ENCODE results near the gene SERPIND1. TPM values are rescaled to one million over a fixed set of nuclear protein-coding genes. Genes with fewer than 3 reads are reported as not detected.

SERPIND1 gene
- polyA plus RNA-seq, 4 donors: 2.0 to 3.8 (median 3.5) TPM

- DNase-seq (ENCODE audit: low read depth in 4 of 4, low spot score in 3 of 4): no peak
These were observed 14.9 kb downstream of the SERPIND1 start for GRCh38 chr22:20788627-20789344.

DNA sequence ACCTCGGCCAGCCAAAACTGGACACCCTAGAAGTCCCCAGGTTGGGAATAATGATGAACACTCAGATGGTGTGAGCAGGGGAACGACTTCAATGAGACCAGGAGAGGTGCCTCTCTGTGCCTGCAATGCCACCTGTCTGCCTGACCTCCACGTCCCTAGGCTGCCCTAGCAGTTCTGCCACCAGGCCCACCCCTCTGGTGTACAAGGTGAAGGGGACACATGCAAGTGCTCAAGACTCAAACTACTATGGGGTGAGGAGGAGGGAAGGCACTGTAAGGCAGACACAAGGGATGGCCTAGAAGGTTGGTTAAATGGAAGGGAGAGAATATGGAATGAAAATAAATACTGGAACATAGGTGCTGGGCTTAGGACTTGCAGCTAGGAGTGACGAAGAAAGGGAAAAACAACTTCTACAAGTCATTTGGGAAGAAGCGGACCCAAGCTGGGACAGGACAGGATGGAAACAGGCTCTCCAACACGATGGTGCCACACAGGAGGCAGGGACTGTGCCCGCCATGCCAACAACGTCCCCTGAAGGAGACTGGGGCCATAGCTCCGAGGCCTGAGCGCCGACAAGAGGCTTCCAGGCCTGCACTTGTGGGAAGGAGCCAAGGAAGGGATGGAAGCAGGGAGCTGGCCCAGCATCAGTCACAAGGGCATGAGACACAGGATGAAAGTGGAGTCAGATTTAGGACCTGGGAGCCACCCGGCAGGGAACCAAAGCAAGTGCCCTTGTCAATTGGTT lies 18.5 kb downstream of the SERPIND1 start:
- no peak for DNase-seq (ENCODE audit: low read depth in 4 of 4, low spot score in 3 of 4)

GRCh38 chr22:20792966-20793728 lies 19.2 kb downstream of the SERPIND1 start:
- DNase-seq (ENCODE audit: low read depth in 4 of 4, low spot score in 3 of 4): no peak

DNA sequence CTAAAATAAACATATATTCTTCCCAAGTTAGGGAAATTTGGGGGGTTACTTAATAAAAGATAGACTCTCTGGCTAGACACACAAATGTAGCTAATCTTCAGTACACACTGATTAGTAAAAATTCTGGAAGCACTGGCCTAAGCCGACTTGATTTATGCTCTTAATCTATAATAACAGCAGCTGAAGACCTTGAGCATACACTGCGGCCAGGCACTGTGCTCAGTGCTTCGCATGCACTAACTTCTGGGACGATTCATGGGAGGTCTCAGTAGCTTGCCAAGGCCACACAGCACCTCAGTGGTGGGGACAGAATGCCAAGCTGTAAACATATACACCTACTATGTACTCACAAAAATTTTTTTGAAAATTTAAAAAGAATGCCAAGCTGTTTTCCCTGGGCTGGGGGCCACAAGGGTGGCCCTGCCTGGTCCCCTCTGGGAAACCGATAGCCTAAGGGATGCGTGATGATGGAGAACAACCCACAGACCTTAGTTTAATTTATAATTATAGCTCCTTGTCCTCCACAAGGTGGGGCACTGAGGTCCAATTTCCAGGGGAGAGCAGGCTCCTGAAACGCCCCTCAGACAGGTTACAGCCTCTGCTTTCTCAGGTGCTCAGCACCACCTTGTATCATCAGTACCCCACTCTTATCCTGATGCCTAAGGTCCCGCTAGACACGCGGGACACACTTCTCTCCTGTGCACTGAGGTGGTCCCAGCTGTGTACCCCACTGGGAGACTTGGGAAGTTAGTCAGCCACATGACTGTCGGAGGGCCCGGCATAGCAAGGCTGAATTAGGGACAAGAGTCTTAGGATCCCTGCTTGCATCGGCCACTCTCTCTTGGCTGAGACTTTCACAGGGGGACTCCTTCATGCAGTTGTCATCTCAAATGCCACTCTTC lies 20.1 kb downstream of the SERPIND1 start:
- no peak for DNase-seq (ENCODE audit: low read depth in 4 of 4, low spot score in 3 of 4)

DNA sequence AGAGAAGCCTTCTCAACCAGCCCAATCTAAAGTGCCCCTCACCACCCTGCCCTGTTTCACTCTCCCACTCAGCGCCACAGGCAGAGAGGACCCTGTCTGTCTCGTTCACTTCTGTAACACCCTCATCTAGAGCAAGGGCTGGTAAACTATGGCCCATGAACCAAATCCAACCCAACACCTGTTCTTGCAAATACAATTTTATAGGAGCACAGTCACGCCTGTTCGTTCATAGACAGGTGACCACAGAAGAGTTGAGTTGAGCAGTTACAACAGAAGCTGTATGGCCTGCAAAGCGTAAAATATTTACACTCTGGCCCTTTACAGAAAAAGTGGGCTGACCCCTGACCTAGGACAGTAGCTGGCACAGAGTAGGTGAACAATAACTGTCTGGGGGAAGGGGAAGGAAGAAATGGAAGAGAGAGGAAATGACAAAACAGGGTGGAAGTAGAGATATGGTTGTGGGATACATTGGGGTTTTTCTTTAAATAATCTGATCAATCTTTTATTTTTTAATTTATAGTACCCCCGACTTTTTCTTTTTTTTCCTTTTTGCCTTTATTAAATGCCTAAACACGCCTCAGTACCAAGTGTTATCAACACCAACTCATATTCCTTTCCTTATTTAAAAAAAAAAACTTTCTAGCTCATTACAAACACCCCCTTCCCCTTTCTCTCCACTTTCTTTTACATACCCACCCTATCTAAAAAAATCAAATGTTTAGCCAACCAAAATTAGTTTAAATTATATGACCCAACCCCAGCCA lies 20.9 kb downstream of the SERPIND1 start:
- DNase-seq (ENCODE audit: low read depth in 4 of 4, low spot score in 3 of 4): no peak

DNA sequence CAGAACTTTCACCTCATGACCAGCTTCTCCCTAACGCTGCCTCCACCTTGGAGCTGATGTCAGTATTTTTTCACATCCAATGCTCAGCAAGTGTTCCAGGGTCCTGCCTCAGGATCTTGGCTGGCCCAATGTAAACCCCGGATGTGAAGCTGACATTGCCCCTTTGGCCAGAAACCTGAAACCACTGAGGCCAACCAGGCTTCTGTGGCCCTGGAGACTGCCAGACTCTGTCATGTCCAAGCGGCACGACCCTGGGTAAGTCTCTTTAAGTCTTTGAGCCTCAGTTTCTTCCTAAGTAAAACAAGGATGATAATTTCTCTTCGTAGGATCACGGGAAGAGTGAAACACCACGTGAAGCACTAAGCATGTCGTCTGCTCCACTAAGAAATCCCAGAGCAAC lies 22.8 kb downstream of the SERPIND1 start:
- no peak for DNase-seq (ENCODE audit: low read depth in 4 of 4, low spot score in 3 of 4)

DNA sequence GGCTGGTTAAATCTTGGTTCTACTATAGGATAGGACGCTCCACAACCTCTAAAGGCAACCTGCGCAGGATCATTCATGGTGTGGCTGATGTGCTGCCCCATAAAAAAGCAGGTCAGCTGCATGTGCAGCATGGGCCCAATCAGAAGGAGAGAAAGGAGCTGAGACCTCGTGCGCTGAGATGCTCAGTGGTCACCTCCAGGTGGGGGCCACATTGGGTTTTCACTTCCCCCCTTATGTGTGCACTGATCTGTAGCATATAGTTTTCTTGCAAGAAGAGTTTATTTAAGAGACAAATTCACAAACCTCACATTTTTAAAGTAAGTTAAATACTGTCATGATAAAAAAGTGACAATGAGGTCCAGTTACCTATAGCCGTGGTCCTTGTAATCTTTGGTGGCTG lies 24.3 kb downstream of the SERPIND1 start:
- DNase-seq (ENCODE audit: low read depth in 4 of 4, low spot score in 3 of 4): no peak

DNA sequence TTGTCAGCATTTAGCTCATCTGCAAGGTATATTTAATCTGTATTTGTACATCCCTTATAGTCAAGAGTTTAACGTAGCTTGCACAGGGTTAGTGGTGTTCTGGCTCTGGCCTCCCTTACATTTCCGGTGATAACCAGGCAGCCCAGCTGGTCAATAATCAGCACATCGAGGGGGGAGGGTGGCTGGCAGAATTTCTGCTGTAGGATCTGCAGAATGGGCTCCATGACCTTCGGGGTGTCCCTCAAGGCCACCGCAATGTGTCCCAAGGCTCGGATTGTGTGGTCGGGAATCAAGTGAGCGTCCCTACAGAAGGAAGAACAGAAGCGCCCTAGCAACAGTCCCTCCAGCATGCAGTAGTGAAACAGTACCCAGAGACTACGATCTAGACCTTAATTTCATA lies 25.1 kb downstream of the SERPIND1 start:
- DNase-seq (ENCODE audit: low read depth in 4 of 4, low spot score in 3 of 4): no peak

GRCh38 chr22:20799449-20799848 lies 25.5 kb downstream of the SERPIND1 start:
- DNase-seq (ENCODE audit: low read depth in 4 of 4, low spot score in 3 of 4): no peak

DNA sequence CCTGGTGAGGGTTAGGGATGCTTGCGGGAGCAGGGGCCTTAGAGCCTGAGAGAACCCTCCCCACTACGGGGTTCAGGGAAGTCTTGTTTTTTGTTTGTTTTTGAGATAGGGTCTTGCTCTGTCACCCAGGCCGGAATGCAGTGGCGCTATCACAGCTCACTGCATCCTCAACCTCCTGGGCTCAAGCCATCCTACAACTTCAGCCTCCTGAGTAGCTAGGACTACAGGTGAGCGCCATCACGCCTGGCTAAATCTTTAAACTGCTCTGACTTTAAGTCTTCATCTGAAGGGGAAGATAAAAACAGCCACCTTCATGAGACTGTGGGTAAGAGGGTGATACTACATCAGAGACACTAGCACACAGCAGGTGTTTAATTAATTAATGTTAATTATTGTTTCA lies 28.5 kb downstream of the SERPIND1 start:
- DNase-seq (ENCODE audit: low read depth in 4 of 4, low spot score in 3 of 4): no peak

DNA sequence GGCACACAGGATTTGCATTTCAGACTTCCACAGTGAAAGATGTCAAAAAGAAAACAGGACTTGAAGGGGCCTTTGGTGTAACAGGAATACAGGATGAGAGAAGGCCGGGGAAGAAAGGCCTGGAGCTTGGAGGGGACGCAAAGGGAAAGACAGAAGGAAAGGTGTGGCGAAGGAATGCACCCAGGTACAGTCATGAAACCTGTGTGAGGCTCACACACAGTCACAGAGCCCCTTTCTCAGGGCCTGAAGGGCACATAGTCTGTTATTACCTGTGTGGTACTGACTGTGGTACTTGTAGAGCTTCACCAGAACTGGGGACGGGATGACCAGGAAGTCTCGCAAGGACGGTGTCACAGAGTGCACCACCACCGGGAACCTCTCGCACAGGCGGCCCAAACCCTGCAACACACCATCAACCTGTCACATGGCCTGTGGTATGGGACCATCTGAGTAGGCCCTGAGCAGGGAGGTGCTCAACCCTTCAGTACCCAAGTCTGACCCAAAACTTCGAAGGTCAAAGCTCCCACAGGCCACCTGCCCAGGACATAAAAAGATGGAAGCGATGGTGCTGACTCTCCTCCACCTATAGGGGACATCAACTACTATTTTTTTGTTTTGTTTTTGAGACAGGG lies 29.1 kb downstream of the SERPIND1 start:
- no peak for DNase-seq (ENCODE audit: low read depth in 4 of 4, low spot score in 3 of 4)

- DNase-seq (ENCODE audit: low read depth in 4 of 4, low spot score in 3 of 4): peak in 1 of 4 donors; percentile 8
These were observed 29.9 kb downstream of the SERPIND1 start for GRCh38 chr22:20803696-20804324.

DNA sequence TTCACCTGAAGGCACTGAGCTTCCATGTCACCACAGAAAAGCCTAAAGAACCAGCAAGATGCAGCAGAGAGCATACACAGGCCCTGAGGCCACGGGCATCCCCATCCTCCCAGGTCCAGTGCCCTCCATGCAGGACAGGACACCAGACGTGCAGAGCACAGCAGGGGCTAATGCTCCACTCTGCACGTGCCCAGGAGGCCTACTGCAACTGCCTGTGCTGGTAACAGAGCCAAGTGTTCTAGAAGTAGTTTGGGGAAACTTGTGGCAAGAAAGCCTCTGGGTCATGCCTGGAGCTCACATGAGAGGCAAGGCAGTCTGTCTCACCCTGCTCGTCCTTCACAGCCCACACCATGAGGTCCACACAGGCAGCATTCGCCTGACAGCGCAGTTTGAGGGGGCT lies 30.7 kb downstream of the SERPIND1 start:
- DNase-seq (ENCODE audit: low read depth in 4 of 4, low spot score in 3 of 4): no peak

GRCh38 chr22:20805972-20806471 lies 32.1 kb downstream of the SERPIND1 start:
- no peak for DNase-seq (ENCODE audit: low read depth in 4 of 4, low spot score in 3 of 4)

- no peak for DNase-seq (ENCODE audit: low read depth in 4 of 4, low spot score in 3 of 4)
These were observed 33.4 kb downstream of the SERPIND1 start for GRCh38 chr22:20807315-20807752.

DNA sequence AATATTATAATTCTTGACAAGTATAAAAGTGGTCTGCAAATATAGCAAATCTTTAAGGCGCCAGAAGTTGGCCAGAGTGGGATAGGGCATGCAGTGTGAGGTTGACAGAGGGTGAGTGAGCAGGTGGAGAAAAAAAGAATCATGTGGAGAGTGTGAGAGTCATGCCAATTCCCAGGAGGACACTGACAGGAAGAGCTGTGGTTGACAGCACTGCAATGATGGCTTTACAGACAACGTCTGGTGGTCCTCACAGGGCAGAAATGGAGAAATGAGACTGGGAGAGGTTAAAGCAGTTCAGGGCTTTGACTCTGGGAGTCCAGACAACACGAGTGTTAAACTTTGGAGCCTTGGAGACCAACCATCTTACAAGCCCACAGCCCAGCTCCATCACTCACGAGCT lies 34.9 kb downstream of the SERPIND1 start:
- DNase-seq (ENCODE audit: low read depth in 4 of 4, low spot score in 3 of 4): no peak

GRCh38 chr22:20809538-20810185 lies 35.7 kb downstream of the SERPIND1 start:
- DNase-seq (ENCODE audit: low read depth in 4 of 4, low spot score in 3 of 4): no peak

DNA sequence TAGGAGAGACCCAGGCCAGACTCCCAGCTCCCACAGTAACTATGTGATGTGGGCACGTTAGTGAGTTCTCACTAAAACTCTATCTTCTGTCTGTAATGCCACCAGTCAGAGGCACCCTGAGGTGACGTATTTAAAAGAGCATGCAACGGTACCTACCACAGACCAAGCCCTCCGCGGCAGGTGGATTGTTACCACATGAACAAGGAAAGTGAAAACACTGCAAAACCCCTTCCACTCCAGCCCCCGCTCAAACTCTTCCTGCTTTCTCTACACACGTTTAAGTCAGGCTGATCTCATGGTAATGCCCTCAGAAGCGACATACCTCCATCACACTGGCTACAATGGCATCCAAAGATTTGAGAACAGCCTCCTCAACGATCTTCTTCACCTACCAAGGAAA lies 36.7 kb downstream of the SERPIND1 start:
- no peak for DNase-seq (ENCODE audit: low read depth in 4 of 4, low spot score in 3 of 4)

All from left renal pelvis (tissue), 4 donors.